WERI-Rb-1 (cell line): ENCODE data around the gene FAM229A.

Experiments
- DNase-seq: peaks from one replicate; pipeline ENCODE4 v3.0.0-alpha.2; 2020
- H3K27ac ChIP-seq: fragments of 250-450 bp; sonication (Bioruptor Pico); 2 replicates; pipeline ENCODE4 v1.5.1; 2020; ENCODE audit warnings: mild to moderate bottlenecking, moderate library complexity
- H3K27me3 ChIP-seq: fragments of 250-450 bp; sonication (Bioruptor Pico); 2 replicates; pipeline ENCODE4 v1.5.1; 2021; ENCODE audit warnings: mild to moderate bottlenecking, low read depth, moderate library complexity; ENCODE audit not compliant: insufficient read depth, severe bottlenecking
- H3K36me3 ChIP-seq: fragments of 250-450 bp; sonication (Bioruptor Pico); 2 replicates; pipeline ENCODE4 v1.5.1; 2020; ENCODE audit warnings: mild to moderate bottlenecking, moderate library complexity
- H3K4me3 ChIP-seq: 2 replicates; pipeline ENCODE4 v1.5.1; 2011; ENCODE audit warnings: low read depth, mild to moderate bottlenecking, control low read depth, low read length
- H3K9me3 ChIP-seq: fragments of 250-450 bp; sonication (Bioruptor Pico); 2 replicates; pipeline ENCODE4 v1.5.1; 2021; ENCODE audit warnings: mild to moderate bottlenecking, moderate library complexity; ENCODE audit not compliant: severe bottlenecking
- TF ChIP-seq, protein P1 (sequence below): IDR thresholded peaks from 2 replicates; pipeline ENCODE4 v1.5.1; 2011; ENCODE audit warnings: low read depth, mild to moderate bottlenecking, control low read depth, inconsistent platforms, low read length

FAM229A gene

DNA sequence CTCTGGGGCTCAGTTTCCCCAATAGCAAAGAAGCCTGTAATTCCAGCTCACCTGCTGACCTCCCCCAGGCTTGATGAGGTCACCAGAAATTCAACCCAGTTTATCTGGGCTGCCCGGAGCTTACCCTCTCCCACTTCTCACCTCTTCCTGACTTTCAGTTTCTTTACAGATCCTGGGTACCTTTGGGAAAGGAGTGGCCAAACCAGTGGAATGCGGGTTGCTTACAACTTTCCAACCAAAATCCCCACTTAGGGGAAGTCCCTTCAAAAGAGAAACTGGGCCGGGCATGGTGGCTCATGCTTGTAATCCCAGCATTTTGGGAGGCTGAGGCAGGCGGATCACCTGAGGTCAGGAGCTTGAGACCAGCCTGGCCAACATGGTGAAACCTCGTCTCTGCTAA is 20.3 kb downstream of the FAM229A start:
- H3K9me3 ChIP-seq, result no peaks in the 10 kb centered on the region
- no peak overlapping the region for H3K27ac ChIP-seq
- H3K27me3 ChIP-seq, result no peaks in the 10 kb centered on the region
- H3K4me3 ChIP-seq, result no peak overlapping the region
- TF ChIP-seq, protein P1, sequence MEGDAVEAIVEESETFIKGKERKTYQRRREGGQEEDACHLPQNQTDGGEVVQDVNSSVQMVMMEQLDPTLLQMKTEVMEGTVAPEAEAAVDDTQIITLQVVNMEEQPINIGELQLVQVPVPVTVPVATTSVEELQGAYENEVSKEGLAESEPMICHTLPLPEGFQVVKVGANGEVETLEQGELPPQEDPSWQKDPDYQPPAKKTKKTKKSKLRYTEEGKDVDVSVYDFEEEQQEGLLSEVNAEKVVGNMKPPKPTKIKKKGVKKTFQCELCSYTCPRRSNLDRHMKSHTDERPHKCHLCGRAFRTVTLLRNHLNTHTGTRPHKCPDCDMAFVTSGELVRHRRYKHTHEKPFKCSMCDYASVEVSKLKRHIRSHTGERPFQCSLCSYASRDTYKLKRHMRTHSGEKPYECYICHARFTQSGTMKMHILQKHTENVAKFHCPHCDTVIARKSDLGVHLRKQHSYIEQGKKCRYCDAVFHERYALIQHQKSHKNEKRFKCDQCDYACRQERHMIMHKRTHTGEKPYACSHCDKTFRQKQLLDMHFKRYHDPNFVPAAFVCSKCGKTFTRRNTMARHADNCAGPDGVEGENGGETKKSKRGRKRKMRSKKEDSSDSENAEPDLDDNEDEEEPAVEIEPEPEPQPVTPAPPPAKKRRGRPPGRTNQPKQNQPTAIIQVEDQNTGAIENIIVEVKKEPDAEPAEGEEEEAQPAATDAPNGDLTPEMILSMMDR, result no peak
- H3K36me3 ChIP-seq, result no peaks in the 10 kb centered on the region
- no peak for DNase-seq

DNA sequence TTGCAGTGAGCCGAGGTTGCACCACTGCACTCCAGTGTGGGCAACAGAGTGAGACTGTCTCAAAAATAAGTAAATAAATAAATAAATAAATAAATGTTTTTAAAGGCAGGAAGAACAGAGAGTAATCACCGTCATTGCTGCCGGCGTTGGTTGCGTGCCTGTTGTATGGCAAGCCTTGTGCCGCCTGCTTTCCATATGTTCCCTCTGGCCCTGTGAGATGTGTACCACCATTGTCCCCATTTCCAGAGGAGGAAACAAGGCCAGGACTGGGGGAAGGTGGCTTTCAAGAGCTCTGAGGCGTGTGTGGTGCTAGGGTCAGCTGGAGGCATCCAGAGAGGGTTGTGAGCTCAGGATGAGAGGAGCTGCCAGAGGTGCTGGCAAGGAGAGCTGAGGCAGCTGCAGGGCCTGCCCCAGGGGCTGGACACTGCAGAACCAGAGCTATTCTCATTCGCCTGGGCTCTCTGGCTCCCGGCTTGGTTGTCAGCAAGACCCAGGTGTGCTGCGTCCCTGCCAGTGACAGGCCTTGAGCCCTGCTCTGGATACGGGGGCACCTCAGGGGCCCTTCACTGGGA is 21.0 kb downstream of the FAM229A start:
- Histone ChIP-seq H3K9me3 (no peaks in the 10 kb centered on the region), H3K27me3 (no peaks in the 10 kb centered on the region), H3K27ac (no peak overlapping the region), H3K36me3 (no peaks in the 10 kb centered on the region), H3K4me3 (no peak overlapping the region)
- TF ChIP-seq, protein P1, result no peak
- DNase-seq, result no peak

DNA sequence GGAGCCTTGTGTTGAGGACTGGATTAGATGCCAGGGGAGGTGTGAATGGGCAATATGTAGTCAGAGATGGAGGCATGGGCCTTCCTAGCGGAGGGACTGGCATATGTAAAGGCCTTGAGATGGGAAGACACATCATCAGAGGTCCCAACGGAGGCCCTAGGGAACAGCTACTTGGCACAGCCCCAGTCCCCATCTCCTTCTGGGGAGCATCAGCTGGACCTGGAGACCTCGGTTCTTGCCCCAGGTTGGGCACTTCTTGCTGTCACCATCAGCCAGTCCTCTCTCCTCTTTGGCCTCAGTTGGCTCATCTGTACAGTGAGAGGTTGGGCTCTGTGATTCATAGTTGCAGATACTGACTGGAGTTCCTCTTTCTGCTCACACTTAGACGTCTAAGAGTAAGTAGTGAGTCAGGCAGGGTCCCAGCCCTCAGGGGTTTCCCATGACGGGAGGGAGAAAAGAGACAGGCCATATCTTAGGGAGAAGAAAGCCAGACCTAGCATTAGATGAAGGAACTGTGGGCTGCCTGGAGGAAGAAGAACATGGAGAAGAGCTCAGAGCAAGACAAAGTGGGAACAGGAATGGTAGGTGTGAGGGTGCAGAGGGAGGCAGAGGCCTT is 22.8 kb downstream of the FAM229A start:
- H3K4me3 ChIP-seq, result no peak overlapping the region
- peaks cover 7% of the 10 kb centered on the region for H3K36me3 ChIP-seq
- no peaks in the 10 kb centered on the region for H3K9me3 ChIP-seq
- DNase-seq, result no peak
- TF ChIP-seq, protein P1, result no peak
- H3K27me3 ChIP-seq, result no peaks in the 10 kb centered on the region
- H3K27ac ChIP-seq, result no peak overlapping the region

DNA sequence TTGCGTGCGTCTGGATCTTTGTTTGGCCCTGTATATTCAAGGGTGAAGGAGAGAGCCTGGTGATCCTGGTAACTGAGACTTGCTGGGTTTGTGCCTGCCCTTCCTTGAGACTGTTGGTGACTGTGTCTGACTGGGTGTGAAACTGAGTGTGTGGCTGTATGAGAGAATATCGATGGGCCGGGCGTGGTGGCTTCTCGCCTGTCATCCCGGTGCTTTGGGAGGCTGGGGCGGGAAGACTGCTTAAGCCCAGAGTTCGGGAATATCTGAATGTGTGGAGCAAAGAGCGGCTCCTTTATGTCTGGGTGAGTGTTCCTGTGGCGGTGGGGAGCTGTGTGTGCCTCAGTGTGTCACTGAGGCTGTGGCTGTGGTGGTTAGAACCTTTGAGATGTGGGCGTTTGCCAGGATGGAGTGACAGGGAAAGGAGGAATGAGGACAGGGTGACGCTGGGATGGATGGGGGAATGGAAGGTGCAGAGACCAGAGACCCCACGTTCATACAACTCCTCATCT is 23.6 kb downstream of the FAM229A start:
- Histone ChIP-seq H3K36me3 (peaks cover 15% of the 10 kb centered on the region), H3K27me3 (no peaks in the 10 kb centered on the region), H3K9me3 (no peaks in the 10 kb centered on the region), H3K27ac (no peak overlapping the region), H3K4me3 (no peak overlapping the region)
- TF ChIP-seq, protein P1, result no peak
- DNase-seq, result no peak

DNA sequence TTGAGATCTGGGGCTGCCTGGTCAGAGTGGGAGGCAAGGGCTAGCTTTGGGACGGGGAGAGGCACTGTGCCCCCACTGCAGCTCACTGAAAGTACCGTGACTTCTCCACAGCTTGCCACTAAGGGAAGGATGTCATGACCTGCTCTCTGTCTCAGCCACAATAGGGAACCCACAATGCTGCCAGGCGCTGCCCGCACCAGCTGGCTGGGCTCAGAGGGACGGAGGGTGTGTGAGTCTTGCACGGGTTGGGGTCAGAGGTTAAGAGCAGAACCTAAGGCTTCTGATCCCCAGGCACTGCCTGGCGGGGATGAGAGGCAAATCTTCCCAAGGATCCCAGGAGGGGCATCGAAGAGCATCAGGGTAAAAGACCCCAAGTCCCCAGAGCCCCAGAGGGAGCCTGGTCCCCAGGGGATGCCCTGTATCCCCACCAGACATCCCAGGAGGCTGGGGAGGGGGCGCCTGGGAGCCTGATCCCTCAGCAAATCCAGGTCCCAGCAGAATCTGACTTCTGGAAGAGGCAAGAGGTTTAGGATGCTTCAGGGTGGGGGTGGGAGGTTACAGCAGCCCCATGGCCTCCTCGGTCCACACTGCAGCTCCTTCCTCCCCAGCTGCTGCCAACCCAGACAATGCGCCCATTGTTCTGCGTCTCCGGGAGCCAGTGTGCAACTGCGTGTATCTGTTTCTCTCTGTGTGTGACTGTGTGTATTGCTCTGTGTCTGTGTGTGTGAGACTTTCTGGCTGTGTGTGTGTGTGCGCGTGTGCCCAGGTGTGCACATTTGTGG is 24.2 kb downstream of the FAM229A start:
- no peak overlapping the region for H3K4me3 ChIP-seq
- no peaks in the 10 kb centered on the region for H3K27me3 ChIP-seq
- peaks cover 21% of the 10 kb centered on the region for H3K36me3 ChIP-seq
- no peak for DNase-seq
- no peaks in the 10 kb centered on the region for H3K9me3 ChIP-seq
- TF ChIP-seq, protein P1, result no peak
- H3K27ac ChIP-seq, result no peak overlapping the region
